Type B pancreatic cell (in vitro differentiated cells): ENCODE results near the gene CLSTN3. TPM values are rescaled to one million over a fixed set of nuclear protein-coding genes. Genes with fewer than 3 reads are reported as not detected.

Experiments used
- DNase-seq: peaks from one replicate; pipeline ENCODE4 v3.0.0; 2021; ENCODE audit warnings: mixed read lengths; ENCODE audit not compliant: unreplicated experiment; ENCODE audit errors: extremely low spot score
- H3K27ac Mint-ChIP-seq: 2 replicates; pipeline ENCODE4 v1.8.0; 2021; ENCODE audit warnings: mild to moderate bottlenecking, mixed read lengths
- H3K27me3 Mint-ChIP-seq: 2 replicates; pipeline ENCODE4 v1.8.0; 2021; ENCODE audit warnings: mixed read lengths
- H3K36me3 Mint-ChIP-seq: 2 replicates; pipeline ENCODE4 v1.8.0; 2021; ENCODE audit warnings: mixed read lengths
- H3K4me1 Mint-ChIP-seq: one replicate; pipeline ENCODE4 v1.8.0; 2021; ENCODE audit warnings: mixed read lengths; ENCODE audit not compliant: unreplicated experiment
- H3K4me3 Mint-ChIP-seq: 2 replicates; pipeline ENCODE4 v1.8.0; 2021; ENCODE audit warnings: mild to moderate bottlenecking, mixed read lengths
- H3K9me3 Mint-ChIP-seq: 2 replicates; pipeline ENCODE4 v1.8.0; 2021; ENCODE audit warnings: mixed read lengths
- total RNA-seq: library from RNA; stranded (reverse); gene quantifications from 2 replicates; pipeline ENCODE4 v1.2.1, GENCODE V29; 2021; ENCODE audit warnings: low replicate concordance
- TF ChIP-seq, protein P1 (sequence below): fragments of 200-600 bp; sonication (generic); conservative IDR thresholded peaks from 2 replicates; pipeline ENCODE4 v1.5.0; 2021; ENCODE audit warnings: antibody characterized with exemption, mild to moderate bottlenecking

CLSTN3 gene
- total RNA-seq, 1 donor from 2014 or later: 51.6 TPM

GRCh38 chr12:7117670-7118069 lies 12.5 kb upstream of the CLSTN3 start:
- no peak overlapping the region for H3K4me3 Mint-ChIP-seq
- TF ChIP-seq, protein P1, sequence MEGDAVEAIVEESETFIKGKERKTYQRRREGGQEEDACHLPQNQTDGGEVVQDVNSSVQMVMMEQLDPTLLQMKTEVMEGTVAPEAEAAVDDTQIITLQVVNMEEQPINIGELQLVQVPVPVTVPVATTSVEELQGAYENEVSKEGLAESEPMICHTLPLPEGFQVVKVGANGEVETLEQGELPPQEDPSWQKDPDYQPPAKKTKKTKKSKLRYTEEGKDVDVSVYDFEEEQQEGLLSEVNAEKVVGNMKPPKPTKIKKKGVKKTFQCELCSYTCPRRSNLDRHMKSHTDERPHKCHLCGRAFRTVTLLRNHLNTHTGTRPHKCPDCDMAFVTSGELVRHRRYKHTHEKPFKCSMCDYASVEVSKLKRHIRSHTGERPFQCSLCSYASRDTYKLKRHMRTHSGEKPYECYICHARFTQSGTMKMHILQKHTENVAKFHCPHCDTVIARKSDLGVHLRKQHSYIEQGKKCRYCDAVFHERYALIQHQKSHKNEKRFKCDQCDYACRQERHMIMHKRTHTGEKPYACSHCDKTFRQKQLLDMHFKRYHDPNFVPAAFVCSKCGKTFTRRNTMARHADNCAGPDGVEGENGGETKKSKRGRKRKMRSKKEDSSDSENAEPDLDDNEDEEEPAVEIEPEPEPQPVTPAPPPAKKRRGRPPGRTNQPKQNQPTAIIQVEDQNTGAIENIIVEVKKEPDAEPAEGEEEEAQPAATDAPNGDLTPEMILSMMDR: no peak
- peaks cover 16% of the 10 kb centered on the region for H3K36me3 Mint-ChIP-seq
- no peaks in the 10 kb centered on the region for H3K4me1 Mint-ChIP-seq
- H3K9me3 Mint-ChIP-seq: no peaks in the 10 kb centered on the region
- H3K27ac Mint-ChIP-seq: no peak overlapping the region
- DNase-seq: no peak
- no peaks in the 10 kb centered on the region for H3K27me3 Mint-ChIP-seq

- no peak overlapping the region for H3K4me3 Mint-ChIP-seq
- no peak for DNase-seq
- TF ChIP-seq, protein P1: no peak
- H3K36me3 Mint-ChIP-seq: peaks cover 19% of the 10 kb centered on the region
- H3K9me3 Mint-ChIP-seq: no peaks in the 10 kb centered on the region
- H3K4me1 Mint-ChIP-seq: peaks cover 7% of the 10 kb centered on the region
- no peaks in the 10 kb centered on the region for H3K27me3 Mint-ChIP-seq
- H3K27ac Mint-ChIP-seq: no peak overlapping the region
These were observed 11.3 kb upstream of the CLSTN3 start for GRCh38 chr12:7118881-7119280.

DNA sequence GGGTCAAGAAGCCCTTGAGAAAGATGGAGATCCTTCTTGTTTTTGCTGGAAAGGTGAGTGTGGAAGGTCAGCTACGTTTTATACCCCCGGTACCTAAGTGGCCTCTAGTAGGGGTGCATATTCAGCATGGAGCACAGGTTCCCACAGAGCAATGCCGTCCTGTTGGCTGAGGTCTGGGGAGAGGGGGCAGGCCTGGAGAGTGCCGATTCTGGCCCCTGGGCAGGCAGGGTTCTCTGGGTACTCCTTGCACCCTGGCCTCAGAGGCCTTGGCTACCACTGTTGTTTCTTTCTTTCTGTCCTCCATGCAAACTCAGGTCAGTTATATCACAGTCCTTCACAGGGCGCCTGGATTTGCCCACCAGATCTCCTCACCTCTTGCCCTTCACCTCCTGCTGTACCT lies 10.0 kb upstream of the CLSTN3 start:
- H3K27ac Mint-ChIP-seq: no peak overlapping the region

GRCh38 chr12:7121324-7121723 lies 8.8 kb upstream of the CLSTN3 start:
- Mint-ChIP-seq H3K27ac (no peak overlapping the region), H3K9me3 (no peaks in the 10 kb centered on the region), H3K4me3 (no peak overlapping the region), H3K36me3 (peaks cover 13% of the 10 kb centered on the region), H3K4me1 (peaks cover 17% of the 10 kb centered on the region), H3K27me3 (no peaks in the 10 kb centered on the region)
- DNase-seq: no peak
- TF ChIP-seq, protein P1: no peak

More for the DNA sequence above, 10.0 kb upstream of the CLSTN3 start:
- no peak overlapping the region for H3K4me3 Mint-ChIP-seq
- peaks cover 17% of the 10 kb centered on the region for H3K4me1 Mint-ChIP-seq
- DNase-seq: no peak
- no peaks in the 10 kb centered on the region for H3K27me3 Mint-ChIP-seq
- H3K9me3 Mint-ChIP-seq: no peaks in the 10 kb centered on the region
- TF ChIP-seq, protein P1: no peak
- peaks cover 15% of the 10 kb centered on the region for H3K36me3 Mint-ChIP-seq

GRCh38 chr12:7122811-7123769 lies 7.1 kb upstream of the CLSTN3 start:
- Mint-ChIP-seq H3K4me1 (peaks cover 17% of the 10 kb centered on the region), H3K27ac (peak overlapping the region; percentile 32), H3K27me3 (peaks cover 3% of the 10 kb centered on the region)

More at GRCh38 chr12:7122811-7123769, 7.1 kb upstream of the CLSTN3 start:
- no peak for DNase-seq
- peaks cover 9% of the 10 kb centered on the region for H3K36me3 Mint-ChIP-seq
- TF ChIP-seq, protein P1: no peak
- no peak overlapping the region for H3K4me3 Mint-ChIP-seq
- no peaks in the 10 kb centered on the region for H3K9me3 Mint-ChIP-seq
